AG04449 (cell line): ENCODE data around the gene BAX.

ENCODE experiments used
- CTCF ChIA-PET: fragments of 350-600 bp; formaldehyde crosslinking; extraction: SDS; loops from one replicate; lab custom pipeline; 2021; ENCODE audit warnings: antibody characterized with exemption; lab: Yijun Ruan, JAX
- POLR2A ChIA-PET: fragments of 400-600, 350-600 bp; formaldehyde crosslinking; extraction: SDS; loops from one replicate; lab custom pipeline; 2020; ENCODE audit warnings: antibody characterized with exemption, inconsistent platforms; lab: Yijun Ruan, JAX
- DNase-seq: peaks from one replicate; pipeline ENCODE4 v3.0.0-alpha.2; 2010; ENCODE audit warnings: low read depth, low spot score
- H3K4me3 ChIP-seq: 2 replicates; pipeline ENCODE4 v1.5.1; 2011; ENCODE audit warnings: low read depth, mild to moderate bottlenecking, control low read depth, low read length
- CTCF ChIP-seq: IDR thresholded peaks from one replicate; pipeline ENCODE4 v1.5.1; 2011; ENCODE audit warnings: mild to moderate bottlenecking, moderate library complexity, low read length, control low read depth, inconsistent platforms; ENCODE audit not compliant: insufficient read depth; ENCODE audit errors: missing control alignments

Gene BAX

GRCh38 chr19:48963371-48964204 lies 8.9 kb downstream of the BAX start:
- peak overlapping the region; percentile 23 for H3K4me3 ChIP-seq
- DNase-seq, result no peak
- ChIA-PET POLR2A (interaction anchor here (0.6 to 1.6 kb wide), 14 partner anchors 9 to 180 kb away, joined by 3 to 16 read pairs (median 4); partner anchors contain the start of genes BAX, GYS1, NUCB1 and RUVBL2), CTCF (interaction anchor here (0.7 to 1.5 kb wide), 5 partner anchors 10 to 186 kb away, joined by 3 to 6 read pairs (median 4); partner anchors contain the start of genes GYS1 and RUVBL2)
- TF ChIP-seq CTCF, result no peak

- POLR2A ChIA-PET, result interaction anchor here (0.6 to 7.5 kb wide), 17 partner anchors 9 to 181 kb away, joined by 3 to 119 read pairs (median 4); partner anchors contain the start of genes BAX, GYS1, NUCB1 and PPP1R15A
- DNase-seq, result no peak
- CTCF ChIA-PET, result interaction anchor here (0.6 to 3.0 kb wide), 8 partner anchors 9 to 187 kb away, joined by 3 to 12 read pairs (median 4); partner anchors contain the start of genes GYS1 and RUVBL2
- peak overlapping the region; percentile 23 for H3K4me3 ChIP-seq
- no peak for TF ChIP-seq CTCF
These were observed 9.7 kb downstream of the BAX start for GRCh38 chr19:48964205-48965039.

DNA sequence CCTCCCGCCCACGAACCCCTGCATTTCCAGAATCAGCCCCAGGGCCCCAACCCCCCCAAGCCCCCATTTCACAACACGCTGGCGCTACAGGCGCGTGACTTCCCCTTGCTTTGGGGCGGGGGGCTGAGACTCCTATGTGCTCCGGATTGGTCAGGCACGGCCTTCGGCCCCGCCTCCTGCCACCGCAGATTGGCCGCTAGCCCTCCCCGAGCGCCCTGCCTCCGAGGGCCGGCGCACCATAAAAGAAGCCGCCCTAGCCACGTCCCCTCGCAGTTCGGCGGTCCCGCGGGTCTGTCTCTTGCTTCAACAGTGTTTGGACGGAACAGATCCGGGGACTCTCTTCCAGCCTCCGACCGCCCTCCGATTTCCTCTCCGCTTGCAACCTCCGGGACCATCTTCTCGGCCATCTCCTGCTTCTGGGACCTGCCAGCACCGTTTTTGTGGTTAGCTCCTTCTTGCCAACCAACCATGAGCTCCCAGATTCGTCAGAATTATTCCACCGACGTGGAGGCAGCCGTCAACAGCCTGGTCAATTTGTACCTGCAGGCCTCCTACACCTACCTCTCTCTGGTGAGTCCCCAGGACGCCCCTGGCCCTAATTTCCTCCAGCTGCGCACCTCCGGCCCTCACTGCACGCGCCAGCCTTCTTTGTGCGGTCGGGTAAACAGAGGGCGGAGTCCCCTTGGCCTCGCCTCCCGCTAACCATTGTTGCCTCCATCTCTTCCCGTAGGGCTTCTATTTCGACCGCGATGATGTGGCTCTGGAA lies 10.5 kb downstream of the BAX start, which contains the start of gene FTL:
FTL (plus strand) TSS at position 270 of the 766 bp plus-strand sequence; CDS start at position 469, 199 bp downstream.
- ChIA-PET POLR2A (interaction anchor here (0.6 to 7.5 kb wide), 12 partner anchors 10 to 331 kb away, joined by 3 to 119 read pairs (median 6); partner anchors contain the start of genes BAX, HSD17B14, NUCB1 and PPP1R15A), CTCF (interaction anchor here (1.7 to 3.1 kb wide), 3 partner anchors 12 to 170 kb away, joined by 6 to 17 read pairs (median 12); no protein-coding TSS in a partner anchor)
- peak; percentile 64 for DNase-seq
- no peak for TF ChIP-seq CTCF
- H3K4me3 ChIP-seq, result peak within 1 kb of the TSS; percentile 99

DNA sequence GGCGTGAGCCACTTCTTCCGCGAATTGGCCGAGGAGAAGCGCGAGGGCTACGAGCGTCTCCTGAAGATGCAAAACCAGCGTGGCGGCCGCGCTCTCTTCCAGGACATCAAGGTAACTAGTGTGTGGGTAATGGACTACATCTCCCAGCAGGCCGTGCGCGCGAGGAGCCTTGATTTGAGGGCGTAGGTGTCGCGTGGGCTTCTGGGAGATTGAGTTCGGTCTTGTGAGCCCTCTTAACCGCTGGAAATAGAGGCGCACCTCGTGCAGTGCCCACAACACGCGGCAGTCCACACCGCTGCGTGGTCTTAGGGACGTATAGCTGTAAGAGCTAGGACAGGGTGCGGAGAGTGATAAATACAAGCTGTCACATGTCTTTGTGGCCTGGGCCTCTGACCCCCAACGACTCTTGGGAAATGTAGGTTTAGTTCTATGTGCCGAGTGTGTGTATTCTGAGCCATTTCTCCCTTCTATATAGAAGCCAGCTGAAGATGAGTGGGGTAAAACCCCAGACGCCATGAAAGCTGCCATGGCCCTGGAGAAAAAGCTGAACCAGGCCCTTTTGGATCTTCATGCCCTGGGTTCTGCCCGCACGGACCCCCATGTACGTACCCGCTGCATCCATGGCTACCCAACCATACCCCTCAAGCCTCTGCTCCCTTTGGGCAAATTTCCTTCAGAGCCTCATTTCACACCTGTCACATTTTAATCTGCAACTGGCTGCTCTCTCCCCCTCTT lies 11.3 kb downstream of the BAX start:
- DNase-seq, result no peak
- ChIA-PET POLR2A (interaction anchor here (0.6 to 7.5 kb wide), 16 partner anchors 10 to 332 kb away, joined by 3 to 119 read pairs (median 6); partner anchors contain the start of genes BAX, HSD17B14, NUCB1 and PPP1R15A), CTCF (interaction anchor here (1.1 to 8.9 kb wide), 6 partner anchors 11 to 177 kb away, joined by 4 to 141 read pairs (median 9); no protein-coding TSS in a partner anchor)
- no peak for TF ChIP-seq CTCF
- H3K4me3 ChIP-seq, result peak overlapping the region; percentile 99
